Measurements from ENCODE around the gene PRSS36.
"Not testable (repeated sequence)": the region's sequence is repeated elsewhere in the genome, so short reads cannot be mapped to it uniquely, and the experiment has no call there.

PRSS36 gene

DNA sequence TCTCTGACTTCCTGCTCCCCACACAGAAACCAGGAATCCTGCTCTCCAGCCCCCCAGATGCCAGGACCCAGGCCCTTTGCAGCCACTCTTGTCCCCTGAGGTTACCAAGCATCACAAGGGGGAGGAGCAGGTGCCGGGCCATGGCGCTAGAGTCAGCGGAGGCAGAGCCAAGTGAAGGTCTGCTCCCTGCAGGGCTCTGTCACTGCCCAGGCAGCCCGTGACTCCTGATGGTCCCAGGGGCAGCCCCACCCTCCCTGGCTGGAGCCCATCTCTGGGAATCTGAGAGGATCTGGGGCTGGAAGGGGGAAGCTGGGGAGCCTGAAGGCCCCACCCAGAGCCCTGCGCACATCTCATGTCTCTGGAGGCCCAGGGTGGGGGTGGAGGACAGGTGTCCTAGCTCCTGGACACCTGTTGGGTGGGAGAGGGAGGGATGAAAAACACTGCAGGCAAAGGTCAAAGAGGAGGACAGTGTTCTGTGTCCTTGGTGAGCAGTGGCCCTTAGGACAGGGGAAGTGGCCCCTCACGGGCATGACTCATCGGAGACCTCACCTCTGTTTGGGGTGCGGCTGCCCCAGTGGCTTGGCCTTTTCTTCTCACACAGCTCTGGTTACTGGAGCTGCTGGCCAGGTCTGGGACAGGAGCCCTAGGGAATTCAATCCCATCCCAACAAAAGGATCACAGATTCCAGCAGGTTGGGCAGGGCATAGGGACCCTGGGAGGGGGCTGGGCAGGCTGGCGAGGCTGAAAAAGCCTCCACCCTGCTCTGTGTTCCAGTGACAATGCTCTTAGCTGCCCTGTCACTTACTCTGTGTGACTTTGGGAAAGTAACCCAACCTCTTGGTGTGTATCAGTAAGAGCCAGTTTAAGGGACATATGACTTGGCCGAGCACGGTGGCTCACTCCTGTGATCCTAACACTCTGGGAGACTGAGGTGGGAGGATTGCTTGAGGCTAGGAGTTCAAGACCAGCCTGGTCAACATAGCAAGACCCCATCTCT is at the start of gene PRSS36:
PRSS36 (minus strand) TSS at position 173 of the 997 bp plus-strand sequence; CDS start at position 142, 31 bp downstream.
- H3K27ac ChIP-seq = peak within 1 kb of the TSS in 4 of 21 experiments; percentile 10 to 57 (median 26)

DNA sequence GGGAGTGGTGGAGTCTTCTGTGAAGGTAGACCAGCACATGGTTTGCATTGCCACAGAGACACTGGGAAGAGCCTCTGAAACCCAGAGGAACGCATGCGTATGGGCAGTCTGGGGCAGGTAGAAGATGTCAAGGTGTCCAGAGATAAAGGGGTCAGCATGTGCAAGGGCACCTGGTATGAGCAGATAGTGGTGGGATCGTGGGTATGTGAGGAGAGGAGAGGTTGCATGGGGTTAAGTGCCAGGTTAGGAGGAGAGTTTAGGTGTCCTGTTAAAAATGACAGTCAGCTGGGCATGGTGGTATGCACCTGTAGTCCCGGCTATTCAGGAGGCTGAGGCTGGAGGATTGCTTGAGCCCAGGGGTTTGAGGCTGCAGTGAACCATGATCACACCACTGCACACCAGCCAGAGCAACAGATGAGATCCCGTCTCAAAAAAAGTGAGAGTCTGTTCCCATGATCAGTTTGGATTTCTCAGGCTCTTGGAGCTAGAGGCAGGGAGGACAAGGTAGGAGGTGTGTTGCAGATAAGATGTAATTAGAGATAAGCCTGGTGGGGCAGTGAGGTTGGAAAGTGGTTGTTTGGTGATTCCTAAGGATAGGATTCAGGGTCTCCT is 49.7 kb upstream of the PRSS36 start:
- Histone ChIP-seq H3K27ac (peak overlapping the region in 3 of 21 experiments; percentile 6 to 10 (median 6)), H3K4me3 (no peak overlapping the region)

More for the DNA sequence above, at the start of gene PRSS36:
- no peak within 1 kb of the TSS for H3K4me3 ChIP-seq

DNA sequence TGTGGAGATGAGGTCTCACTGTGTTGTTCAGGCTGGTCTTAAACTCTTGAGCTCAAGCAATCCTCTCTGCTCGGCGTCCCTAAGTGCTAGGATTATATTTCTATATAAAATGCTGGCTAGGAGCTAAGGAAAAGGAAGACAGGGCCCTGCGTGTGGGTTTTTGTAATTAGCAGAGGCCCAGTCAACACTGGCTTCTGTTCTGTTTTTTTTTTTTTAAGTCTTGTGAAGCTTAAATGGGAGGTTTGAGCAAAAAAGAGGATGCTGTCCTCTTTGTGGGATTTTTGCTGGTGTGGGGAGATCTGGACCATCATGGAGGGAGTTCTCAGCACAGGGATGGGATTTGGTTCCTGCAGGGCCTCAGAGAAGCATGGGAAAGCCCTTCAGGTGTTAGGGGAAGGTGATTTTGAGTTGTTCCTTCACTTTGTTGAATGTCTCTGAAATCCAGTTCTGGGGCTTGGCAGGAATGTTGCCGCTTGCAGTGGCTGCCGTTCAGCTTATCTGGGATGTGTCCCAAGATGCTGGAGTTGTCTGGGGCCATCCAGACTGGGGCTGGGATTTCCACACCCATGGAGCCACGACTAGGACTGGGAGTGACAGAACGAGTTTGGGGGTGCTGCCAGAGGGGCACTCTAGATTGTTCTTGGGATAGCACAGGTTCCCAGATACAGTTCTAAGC is 48.5 kb upstream of the PRSS36 start:
- Histone ChIP-seq H3K27ac (peak overlapping the region in 4 of 21 experiments; percentile 9 to 37 (median 16)), H3K4me3 (no peak overlapping the region)

DNA sequence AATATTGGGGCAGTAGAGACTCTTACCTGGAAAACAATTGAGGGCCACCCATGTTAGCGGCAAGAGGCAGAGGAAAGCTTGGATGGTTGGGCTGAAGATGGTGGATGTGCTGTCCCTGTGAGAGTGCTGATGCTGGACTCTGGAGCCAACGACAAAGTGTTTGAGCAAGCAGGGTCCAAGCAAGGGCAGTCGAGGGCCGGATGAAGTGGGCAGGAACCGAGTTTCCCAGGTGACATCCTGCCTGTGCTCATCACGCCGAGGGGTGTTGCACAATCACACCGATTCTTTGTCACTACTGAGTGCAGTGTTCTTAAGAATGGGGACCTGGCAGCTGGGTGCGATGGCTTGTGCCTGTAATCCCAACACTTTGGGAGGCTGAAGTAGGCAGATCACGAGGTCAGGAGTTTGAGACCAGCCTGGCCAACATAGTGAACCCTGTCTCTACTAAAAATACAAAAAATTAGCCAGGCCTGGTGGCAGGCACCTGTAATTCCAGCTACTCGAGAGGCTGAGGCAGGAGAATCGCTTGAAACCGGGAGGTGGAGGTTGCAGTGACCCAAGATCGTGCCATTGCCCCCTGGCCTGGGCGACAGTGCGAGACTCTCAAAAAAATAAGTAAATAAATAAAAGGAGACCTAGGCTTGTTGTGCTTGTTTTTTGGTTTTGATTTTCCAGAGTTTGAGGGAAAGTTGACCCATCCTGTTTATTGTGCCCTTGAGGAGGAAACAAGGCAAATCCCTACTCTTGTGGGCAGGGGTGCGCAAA is 46.6 kb upstream of the PRSS36 start:
- no peak overlapping the region for H3K4me3 ChIP-seq

DNA sequence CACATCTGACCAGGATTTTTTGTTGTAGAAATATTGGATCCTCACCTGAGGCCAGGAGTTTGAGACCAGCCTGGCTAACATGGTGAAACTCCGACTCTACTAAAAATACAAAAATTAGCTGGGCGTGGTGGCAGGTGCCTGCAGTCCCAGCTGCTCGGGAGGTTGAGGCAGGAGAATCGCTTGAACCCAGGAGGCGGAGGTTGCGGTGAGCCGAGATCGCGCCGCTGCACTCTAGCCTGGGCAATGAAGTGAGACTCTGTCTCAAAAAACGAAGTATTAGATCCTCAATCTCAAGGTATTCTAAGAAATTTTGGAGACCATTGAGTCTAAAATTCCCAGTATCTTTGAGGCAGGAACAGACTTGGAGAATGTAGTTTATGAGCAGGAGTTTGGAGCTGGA is 46.0 kb upstream of the PRSS36 start:
- H3K27ac ChIP-seq, H3K4me3 ChIP-seq: not testable (repeated sequence)

More for the DNA sequence above, 46.6 kb upstream of the PRSS36 start:
- H3K27ac ChIP-seq = no peak overlapping the region

DNA sequence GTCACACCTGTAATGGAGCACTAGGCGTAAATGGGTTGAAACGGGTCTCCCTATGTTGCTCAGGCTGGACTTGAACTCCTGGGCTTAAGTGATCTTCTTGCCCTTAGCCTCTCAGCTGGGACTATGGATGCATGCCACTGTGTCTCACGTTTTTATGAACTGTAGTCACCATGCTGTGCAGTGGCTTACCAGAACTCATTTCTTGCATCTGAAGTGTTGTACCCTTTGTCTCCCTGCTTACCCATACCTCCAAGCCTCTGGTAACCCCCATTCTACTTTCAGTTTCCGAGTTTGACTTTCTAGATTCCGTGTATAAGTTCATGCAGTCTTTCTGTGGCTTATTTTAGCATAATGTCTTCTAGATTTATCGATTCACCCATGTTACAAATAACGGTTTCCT is 45.0 kb upstream of the PRSS36 start:
- H3K27ac ChIP-seq = no peak overlapping the region
- no peak overlapping the region for H3K4me3 ChIP-seq

DNA sequence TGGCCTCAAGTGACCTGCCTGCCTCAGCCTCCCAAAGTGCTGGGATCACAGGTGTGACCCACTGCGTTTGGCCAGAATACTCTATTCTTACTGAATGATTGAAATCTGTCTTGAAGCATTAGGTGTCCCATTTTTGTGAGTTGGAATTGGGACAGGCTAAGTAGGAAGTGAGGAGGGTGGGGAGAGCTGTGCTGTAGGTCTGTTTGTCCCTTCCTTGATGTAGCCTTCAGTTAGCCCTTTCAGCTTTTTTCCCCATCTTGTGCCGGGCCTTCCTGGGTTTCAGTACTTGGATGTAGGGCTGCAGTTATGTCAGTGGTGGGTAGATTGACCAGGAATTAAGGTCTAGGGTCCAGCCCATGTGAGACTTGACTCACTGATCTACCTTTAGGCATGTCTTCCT is 44.0 kb upstream of the PRSS36 start:
- no peak overlapping the region for H3K4me3 ChIP-seq
- no peak overlapping the region for H3K27ac ChIP-seq

DNA sequence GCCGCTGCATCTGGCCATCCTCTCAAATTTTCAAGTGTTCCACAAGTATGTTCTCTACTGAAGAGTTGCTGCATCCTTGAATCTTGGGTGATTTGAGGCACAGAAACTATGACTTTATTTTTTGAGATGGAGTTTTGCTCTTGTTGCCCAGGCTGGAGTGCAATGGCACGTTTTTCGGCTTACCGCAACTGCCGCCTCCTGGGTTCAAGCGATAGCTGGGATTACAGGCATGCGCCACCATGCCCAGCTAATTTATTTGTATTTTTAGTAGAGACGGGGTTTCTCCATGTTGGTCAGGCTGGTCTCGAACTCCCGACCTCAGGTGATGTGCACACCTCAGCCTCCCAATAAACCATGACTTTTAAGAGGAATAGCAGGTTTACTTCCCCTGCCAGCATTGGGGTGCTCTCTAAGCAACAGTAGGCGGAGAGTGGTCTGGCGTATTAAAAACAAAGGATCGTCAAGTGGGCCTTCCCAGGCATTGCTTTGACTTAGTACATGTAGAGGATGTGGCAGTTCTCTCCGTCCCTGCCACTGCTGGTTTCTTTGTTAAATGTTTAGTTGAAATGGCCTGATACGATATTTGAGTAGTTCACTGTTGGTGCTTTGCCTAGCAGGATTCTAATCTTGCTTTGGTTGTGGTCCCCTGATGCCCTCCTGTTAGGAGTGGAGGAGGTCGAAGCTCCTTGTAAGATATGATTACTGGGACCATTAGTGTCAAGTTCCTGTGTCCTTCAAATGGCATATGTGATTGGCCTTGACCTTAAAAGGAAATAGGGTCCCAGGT is 43.2 kb upstream of the PRSS36 start:
- H3K4me3 ChIP-seq = no peak overlapping the region
- H3K27ac ChIP-seq = no peak overlapping the region

DNA sequence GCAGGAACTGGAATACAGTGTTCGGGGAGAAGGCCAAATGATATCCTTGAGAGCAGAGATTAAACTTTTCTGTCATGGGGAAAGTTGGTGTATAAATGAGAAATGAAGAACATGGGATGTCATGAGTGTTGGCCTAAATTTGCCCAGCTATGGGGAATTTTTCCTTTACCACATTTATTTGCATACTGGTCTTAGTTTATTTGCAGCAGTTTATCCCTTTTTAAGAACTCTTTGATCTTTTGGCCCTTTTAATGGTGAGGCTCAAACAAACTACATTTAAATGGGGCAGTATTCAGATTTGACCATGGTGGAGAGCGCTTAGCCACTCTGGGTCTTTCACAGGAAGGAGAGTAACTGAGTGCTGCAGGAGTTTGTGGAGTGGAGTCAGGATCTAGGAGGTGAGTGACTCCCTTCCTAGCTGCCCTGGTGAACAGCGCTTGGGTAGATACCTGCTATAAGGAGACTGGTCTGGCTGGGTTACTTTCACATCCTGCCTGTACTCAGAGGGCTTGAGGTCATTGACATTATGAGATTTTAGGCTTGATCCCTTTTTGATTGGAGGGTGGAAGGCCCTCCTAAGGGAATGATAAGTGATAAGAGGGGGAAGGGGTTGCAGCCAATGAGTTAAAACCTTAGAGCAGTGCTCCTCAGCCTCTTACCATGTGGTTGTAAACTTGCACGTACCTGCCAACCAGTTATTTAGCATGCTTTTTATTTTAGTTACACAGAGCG is 42.0 kb upstream of the PRSS36 start:
- no peak overlapping the region for H3K27ac ChIP-seq
- H3K4me3 ChIP-seq = no peak overlapping the region

DNA sequence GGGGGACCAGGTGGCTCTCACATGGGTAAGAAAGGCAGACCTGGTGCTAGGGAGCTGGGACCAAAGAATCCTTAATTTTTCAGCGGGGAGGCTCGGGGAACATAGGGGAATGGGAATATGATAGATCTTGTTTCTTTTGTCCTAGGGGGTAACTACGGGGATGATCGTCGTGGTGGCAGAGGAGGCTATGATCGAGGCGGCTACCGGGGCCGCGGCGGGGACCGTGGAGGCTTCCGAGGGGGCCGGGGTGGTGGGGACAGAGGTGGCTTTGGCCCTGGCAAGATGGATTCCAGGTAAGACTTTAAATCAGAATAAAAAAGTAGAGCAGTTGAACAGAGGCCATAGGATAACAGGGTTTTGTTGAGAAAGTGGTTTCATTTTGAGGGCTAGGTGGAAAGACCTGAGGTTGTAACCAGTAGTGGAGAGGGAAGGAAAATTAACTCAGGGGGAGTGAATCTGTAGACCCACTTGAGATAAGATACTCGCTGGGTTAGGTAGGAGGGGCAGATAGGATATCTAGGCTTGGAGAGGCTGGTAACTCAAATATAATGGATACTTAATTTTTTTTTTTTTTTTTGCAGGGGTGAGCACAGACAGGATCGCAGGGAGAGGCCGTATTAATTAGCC is 41.1 kb upstream of the PRSS36 start:
- Histone ChIP-seq H3K4me3 (no peak overlapping the region), H3K27ac (no peak overlapping the region)

DNA sequence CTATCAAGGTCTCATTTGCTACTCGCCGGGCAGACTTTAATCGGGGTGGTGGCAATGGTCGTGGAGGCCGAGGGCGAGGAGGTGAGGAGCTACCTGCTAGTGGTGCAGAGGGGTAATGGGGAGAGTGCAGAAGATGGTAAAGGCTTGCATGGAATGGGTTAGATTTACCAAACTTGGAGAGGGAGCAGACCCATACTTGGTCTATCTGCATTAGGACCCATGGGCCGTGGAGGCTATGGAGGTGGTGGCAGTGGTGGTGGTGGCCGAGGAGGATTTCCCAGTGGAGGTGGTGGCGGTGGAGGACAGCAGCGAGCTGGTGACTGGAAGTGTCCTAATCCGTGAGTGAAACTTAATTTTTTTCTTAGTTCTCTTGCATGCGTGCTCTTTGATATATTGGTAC is 40.2 kb upstream of the PRSS36 start:
- no peak overlapping the region for H3K4me3 ChIP-seq
- H3K27ac ChIP-seq = no peak overlapping the region

DNA sequence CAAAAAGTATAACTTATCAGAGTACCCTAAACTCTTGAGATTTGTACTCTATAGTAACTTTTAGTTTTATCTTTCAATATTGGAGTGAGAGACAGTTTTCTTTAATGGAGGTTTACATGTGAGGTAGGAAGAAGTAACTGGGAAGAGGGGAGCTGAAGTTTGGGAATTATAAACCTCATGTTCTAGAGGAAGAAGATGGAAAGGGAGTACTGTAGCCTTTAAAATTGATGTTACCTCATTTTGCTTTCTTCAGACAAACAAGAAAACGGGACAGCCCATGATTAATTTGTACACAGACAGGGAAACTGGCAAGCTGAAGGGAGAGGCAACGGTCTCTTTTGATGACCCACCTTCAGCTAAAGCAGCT is 39.5 kb upstream of the PRSS36 start:
- H3K27ac ChIP-seq = no peak overlapping the region
- no peak overlapping the region for H3K4me3 ChIP-seq

DNA sequence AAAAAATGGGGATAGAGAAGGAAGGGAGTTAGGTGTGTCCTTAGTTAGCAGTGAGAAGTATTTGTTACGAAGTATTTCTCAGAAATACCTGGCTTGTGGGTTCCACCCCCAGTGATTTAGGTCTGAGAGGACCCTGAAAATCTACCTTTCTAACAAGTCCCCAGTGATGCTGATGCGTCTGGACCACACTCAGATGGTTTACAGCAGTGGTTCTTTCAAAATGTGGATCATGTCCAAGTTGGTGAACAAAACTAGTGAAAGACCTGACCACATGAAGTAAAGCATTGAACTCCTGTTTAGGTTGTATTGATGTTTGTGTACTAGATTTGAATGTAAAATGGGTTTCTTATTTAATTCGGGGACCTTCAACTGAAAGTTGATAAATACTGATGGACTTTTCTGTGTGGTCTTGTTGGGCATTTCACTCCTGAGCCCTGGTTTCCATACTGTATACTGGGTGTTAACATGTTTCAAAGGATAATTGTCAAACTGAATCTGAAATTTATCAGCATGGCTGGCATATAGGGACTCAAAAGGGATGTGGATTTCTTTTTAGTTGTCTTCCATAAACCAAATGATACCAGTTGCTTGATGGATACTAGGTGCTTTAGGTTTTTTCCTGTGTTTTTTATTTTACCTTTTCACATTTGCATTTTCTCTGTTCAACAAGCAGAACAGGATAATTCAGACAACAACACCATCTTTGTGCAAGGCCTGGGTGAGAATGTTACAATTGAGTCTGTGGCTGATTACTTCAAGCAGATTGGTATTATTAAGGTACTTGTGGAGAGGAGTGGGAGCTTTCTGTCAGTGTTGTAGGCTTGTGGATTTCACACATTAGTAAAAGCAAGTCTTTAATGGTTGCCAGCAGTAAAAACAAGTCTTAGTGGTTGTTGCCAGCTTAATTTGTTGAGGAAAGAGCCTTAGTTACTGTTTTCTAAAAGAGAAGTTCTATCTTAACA is 38.9 kb upstream of the PRSS36 start:
- H3K4me3 ChIP-seq = no peak overlapping the region
- peak overlapping the region in 1 of 21 experiments; percentile 22 for H3K27ac ChIP-seq

DNA sequence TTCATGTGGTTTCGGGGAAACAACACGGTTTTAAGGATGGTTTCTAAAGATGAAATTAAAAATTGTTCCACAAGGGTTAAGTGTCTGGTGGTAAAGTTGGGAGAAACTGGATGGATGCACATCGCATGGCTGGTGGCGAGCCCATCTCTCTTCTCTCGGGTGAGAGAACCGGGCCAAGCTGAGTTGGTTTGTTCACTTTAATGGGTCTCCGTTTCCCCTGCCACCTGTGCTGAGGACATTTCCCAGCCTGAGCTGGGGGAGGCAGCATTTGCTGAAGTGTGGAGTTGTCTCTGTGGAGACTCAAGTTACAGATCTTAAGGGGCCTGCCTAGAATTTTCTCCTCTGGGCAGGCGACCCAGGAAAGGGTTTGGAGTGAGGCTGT is 37.9 kb upstream of the PRSS36 start:
- no peak overlapping the region for H3K4me3 ChIP-seq
- H3K27ac ChIP-seq = no peak overlapping the region

DNA sequence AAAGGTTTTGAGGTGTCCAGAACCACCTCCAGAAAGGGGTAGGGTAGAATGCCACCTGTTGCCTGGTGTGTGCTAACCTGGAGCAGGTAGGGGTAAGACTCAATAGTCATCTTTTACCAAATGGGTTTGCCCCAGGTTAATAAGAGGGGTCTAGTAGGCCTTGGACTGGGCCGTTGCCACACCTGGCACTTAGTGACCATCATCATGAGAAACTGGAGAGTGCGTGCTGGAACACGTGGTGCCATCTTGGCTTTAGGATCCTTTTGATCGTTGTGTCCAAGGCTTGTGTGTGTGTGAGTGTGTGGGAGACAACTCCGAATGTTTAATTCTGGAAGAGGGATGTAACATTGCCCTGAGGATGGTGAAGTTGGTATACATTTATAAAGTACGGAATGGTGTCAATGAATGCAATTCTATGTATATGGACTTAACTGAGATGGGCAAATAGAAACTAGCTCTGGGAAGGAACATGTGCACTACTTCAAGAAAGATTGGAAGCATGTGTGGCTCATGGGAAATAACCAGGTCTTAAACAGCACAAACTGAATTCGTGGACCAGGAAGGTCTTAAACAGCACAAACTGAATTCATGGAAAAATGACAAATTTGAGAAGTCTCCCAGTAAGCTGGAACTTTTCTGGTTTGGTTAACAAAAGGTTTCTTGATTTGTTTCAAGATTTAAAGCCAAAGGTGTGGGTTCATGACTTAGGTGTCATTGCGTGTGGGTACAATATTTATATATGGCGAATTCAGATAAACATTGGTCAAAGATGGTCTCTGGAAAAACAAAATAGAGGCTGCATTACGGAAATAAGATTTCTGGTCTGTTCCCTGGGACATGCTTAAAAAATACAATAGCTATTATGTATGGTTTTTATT is 37.3 kb upstream of the PRSS36 start:
- no peak overlapping the region for H3K4me3 ChIP-seq
- peak overlapping the region in 1 of 21 experiments; percentile 6 for H3K27ac ChIP-seq

DNA sequence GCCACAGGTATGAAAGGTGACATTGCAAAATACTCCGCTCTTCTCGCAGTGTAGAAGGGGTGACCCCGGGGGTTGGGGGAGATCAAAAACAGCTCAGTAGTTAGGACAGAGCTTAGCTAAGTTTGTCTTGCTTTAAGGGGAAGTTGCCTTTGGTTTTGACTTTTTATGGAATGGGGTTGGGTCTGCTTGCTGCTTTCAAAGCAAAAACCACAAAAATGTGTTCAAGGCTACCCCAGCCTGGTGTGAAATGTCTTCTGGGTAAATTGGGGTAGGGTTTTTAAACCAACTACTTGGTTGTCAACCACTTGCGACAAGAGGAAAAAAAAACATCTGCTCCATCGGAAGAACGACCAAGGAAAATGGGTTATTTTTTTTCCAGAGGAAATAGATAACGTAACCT is 36.3 kb upstream of the PRSS36 start:
- peak overlapping the region in 1 of 21 experiments; percentile 6 for H3K27ac ChIP-seq

More for the DNA sequence above, 36.3 kb upstream of the PRSS36 start:
- no peak overlapping the region for H3K4me3 ChIP-seq
